Left ventricle myocardium superior (tissue), 1 donor: ENCODE measurements around the gene SUPT3H. TPM values are rescaled to one million over a fixed set of nuclear protein-coding genes. Genes with fewer than 3 reads are reported as not detected.
A peak's percentile ranks its signal among the peaks of the same experiment; 100 is the strongest.

ENCODE experiments used
- ATAC-seq: fragments of 200-7000 bp; cut with Tn5 transposase; one replicate; pipeline ENCODE4 v1.9.1; 2020; ENCODE audit warnings: mild to moderate bottlenecking, moderate library complexity
- DNase-seq: peaks from one replicate; pipeline ENCODE4 v3.0.0-alpha.2; 2020
- intact Hi-C: fragments of 100-400 bp; cut with micrococcal nuclease; formaldehyde crosslinking; loops from one replicate; pipeline ENCODE4 v1.11.0; 2022
- long read RNA-seq: library from polyadenylated mRNA; unstranded; transcript quantifications from one replicate; pipeline ENCODE4 v2.0.0, GENCODE V29; 2021
- total RNA-seq: library from RNA; stranded (reverse); fragmentation: NEBNext Ultra II Directional; extraction: Animal tissue kit (Norgen Biotek cat#: 25700); gene quantifications from one replicate; pipeline ENCODE4 v1.2.1, GENCODE V29; 2021
- donor health status: DM: no; HTN: yes; CAD: no; lungs with severe emphysema.

The SUPT3H gene
- total RNA-seq: 2.8 TPM
- long read RNA-seq: 0 reads

DNA sequence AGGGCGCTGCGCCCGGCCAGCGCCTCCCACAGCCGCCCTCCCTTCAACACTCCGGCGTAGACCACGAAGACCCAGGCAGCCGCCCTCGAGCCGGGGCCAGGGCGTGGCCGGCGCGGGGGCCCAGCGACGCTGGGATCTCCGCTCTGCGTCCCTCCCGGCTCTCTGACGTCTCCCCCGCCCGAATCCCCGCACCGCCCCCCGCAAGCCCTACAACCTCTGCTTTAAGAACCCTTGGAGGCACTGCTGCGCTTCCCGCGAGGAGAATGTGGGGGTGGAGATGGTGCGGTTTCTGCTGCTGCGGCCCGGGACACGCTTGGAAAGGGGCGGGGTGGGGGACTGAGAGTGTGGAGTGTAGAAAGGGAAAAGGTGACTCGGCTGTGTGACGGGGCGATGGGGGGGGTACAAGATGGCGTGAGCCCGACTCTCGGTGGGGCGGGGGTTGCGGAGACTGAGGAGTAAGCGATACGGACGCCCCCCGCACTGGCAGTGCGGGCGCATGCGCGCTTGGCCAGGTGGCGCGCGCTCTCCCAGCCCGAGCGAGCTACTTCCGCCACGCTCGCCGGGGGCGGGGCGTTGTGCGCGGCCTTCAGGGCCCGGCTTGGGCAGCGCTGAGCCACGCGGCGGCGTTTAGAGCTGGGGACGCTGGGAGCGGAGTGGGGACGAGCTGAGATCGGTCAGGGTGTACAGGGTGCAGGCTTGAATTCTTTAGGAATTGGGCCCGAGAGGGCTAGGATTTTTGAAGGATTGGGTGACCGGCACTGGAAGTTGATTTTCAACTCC, at the start of gene SUPT3H:
Gene SUPT3H (minus strand): TSS at position 381 of the 780 bp plus-strand sequence.
- peak; percentile 98 for ATAC-seq
- intact Hi-C loops: no loop called here

DNA sequence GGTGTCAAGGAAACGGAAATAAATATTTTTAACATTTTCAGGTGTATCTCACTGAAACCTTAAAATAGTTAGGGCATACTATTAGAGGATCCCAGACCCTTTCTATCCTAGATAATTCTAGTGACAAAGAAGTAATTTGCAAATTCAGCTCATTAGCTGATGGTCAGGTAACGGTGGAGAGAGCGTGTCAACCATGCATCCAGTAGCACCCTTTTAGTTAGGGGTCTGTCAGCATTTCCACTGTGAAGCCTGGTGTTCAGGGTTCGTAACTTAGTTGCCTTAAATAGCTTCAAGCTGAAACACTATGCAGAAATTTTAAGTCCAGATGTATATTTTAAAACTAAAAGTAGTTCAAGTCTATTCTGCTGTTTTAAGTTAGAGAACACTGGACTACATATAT, 48.5 kb upstream of the SUPT3H start:
- DNase-seq (no peak), ATAC-seq (no peak)
- intact Hi-C loops: loop anchor here (10.0 kb wide), 1 partner anchor 289 kb away; no protein-coding TSS in a partner anchor

More for the DNA sequence above, at the start of gene SUPT3H:
- peak; percentile 97 for DNase-seq

DNA sequence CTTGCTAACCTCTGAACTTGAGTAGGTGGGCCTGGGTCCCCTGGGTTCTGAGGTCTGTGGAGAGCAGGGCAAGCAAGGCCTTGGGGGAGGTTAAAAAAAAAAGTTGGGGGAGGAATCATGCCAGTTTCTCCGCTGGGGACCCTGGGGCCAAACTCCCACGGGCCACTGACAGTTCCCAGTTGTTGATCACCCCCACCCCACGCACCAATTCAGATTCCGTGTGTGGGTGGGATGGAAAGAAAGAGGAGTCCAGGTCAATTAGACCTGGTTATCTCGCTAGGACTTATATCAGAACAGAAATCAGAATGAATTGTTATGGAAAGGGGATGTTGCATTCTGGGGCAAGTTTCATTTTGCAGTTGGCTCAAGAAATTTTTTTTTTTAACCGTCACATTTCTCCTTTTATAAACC, 46.7 kb upstream of the SUPT3H start:
- no peak for ATAC-seq

DNA sequence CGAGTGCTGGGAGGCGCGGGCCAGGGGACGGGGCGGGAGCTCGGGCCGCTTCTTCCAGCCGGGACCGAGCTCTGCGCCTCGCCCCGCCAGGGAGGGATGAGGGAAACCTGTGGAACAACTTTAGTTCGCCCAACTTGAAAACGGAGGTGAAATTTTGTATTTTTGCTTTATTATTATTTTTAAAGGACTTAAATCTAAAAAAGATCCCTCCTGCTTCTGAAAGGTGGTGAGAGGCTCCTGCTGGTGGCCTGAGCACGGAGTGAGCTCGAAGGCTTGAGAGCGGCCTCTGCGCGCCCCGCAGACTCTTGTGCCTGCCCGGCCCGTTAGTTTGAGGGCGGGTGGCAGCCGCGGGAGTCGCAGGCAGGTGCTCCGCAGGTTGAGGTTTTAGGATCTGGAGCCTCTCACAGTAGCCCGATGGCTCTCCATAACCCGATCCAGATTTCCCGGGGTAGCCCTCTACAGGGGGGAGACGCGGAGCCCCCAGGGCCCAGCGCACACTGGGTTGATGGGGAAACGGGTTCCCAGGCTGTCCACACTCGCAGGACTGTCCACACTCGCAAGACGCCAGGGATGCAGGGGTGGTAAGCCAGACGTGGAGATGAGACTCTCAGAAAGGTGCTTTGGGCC, 46.2 kb upstream of the SUPT3H start:
- DNase-seq (peak; percentile 51), ATAC-seq (peak; percentile 29)
- intact Hi-C loops: loop anchor here (10.0 kb wide), 1 partner anchor 291 kb away; no protein-coding TSS in a partner anchor

More for the DNA sequence above, 46.7 kb upstream of the SUPT3H start:
- intact Hi-C loops: loop anchor here (10.0 kb wide), 1 partner anchor 290 kb away; no protein-coding TSS in a partner anchor
- no peak for DNase-seq

DNA sequence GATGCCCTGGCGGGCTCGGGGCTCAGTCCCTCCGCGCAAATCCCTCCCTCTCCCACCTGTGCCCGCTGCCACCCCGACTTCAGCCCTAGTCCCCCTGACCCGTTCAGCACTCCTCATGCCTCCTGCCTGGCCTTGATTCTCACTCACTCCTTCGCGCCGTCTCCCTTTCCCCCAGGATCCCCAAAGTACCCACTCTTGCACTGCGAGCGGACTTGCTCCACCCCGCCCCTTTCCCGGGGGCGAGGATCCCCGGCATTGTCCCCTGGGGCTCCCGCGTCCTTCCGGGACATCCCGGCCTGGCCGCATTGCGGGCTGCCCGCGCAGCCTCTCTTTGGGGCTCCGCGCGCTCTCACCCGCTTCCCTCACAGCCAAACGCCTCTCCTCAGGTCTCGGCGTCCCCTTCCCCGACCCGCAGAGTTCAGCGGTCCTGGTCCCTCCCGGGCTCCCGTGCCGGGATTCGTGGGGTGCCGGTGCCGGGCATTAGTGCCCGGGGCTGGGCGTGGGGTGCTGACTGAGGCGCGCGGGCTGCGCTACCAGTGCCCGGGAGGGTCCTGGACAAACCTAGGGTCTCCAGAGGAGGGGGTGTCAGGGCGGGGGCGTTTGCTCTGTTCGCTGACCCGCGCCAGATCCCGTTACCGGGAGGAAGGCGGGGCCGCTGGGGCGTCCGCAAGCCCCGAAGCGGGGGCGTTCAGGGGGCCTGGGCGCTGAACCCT, 45.5 kb upstream of the SUPT3H start:
- ATAC-seq (peak; percentile 30), DNase-seq (peak; percentile 52)
- intact Hi-C loops: loop anchor here (10.0 kb wide), 1 partner anchor 292 kb away; no protein-coding TSS in a partner anchor

DNA sequence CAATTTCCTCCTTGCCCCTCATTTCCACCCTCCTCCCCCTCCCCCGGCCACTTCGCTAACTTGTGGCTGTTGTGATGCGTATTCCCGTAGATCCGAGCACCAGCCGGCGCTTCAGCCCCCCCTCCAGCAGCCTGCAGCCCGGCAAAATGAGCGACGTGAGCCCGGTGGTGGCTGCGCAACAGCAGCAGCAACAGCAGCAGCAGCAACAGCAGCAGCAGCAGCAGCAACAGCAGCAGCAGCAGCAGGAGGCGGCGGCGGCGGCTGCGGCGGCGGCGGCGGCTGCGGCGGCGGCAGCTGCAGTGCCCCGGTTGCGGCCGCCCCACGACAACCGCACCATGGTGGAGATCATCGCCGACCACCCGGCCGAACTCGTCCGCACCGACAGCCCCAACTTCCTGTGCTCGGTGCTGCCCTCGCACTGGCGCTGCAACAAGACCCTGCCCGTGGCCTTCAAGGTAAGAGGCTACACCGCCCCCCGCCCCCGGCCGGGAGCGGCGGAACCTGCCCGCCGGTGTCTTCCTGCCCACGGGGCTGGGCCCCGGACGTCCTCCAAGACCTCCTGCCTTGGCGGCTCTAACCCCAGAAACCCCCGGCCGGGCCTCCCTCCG, 44.9 kb upstream of the SUPT3H start:
- ATAC-seq: peak; percentile 20
- intact Hi-C loops: loop anchor here (10.0 kb wide), 1 partner anchor 292 kb away; no protein-coding TSS in a partner anchor
- peak; percentile 60 for DNase-seq

DNA sequence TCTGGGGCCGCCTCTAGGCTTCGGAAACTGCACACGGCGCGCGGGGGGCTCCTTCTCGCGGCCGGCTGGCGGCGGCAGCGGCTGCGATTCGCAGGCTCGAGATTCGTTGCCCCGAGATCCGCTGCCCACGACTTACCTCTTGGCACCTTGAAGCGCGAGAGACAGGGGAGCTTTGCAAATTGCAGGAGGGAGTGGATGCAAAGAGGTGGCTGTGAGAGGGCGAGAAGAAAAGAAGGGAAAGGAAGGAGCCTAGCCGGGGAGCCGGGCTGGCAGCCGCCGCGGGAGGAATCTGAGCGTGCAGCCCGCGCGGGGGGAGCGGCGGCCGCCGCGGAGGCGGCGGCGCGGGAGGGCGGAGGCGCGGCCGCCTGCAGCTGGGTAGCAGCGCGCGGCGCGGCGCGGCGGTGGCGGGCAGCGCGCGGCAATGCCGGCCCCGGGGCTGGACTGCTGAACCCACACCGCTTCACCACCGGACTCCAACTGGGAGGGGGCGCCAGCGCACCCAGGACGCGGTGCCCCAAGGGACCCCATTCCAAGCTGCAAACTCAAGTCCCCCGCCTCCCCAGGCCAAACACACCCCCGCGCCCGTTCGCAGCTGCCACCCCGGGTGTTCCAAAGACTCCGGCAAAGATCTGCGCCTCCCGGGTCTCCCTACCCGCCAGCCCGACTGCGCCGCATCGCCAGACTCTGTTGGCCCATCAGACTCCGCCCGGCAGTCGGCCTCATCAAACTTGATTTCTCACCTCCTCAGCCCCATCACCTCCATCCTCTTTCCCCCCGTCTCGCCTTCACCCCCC, 44.2 kb upstream of the SUPT3H start:
- intact Hi-C loops: loop anchor here (10.0 kb wide), 1 partner anchor 293 kb away; no protein-coding TSS in a partner anchor
- peak; percentile 72 for DNase-seq
- peak; percentile 81 for ATAC-seq

DNA sequence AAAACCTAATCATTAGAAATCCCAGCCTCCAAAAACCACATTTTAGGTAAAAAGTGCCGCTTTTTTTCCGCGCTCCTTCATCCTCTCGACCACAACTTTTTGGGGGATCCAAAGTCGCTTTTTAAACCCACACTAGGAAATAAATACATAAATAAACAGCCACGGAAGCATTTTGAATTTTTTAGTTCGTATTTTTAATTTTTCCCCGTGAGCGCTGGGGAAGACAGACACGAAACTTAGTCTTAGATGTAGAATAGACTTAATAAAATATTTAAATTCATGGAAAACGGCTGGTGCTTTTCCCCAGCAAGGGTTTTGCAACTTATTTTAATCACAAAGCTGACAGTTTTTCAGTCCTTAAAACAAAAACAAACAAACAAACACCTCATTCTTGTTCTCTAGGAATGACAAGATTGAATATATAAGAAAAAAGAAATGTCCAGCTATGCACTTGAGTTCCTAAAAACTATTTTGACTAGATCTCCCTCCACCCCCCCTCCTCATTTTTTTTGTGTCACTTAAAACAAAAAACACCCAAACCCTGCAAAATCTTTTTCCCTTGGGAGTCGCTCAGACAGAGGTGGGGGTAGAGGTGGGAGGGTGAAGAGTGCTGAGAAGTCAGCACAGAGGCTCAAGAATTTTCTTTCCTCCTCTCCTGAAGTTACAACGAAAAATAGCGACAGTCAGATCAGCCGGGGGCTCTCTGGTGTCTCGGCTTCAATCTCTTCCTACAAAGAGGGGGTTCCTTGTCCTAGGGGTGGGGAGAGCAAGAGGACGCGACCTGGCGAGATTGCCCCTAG, 43.4 kb upstream of the SUPT3H start:
- intact Hi-C loops: loop anchor here (10.0 kb wide), 1 partner anchor 294 kb away; no protein-coding TSS in a partner anchor
- ATAC-seq: no peak

DNA sequence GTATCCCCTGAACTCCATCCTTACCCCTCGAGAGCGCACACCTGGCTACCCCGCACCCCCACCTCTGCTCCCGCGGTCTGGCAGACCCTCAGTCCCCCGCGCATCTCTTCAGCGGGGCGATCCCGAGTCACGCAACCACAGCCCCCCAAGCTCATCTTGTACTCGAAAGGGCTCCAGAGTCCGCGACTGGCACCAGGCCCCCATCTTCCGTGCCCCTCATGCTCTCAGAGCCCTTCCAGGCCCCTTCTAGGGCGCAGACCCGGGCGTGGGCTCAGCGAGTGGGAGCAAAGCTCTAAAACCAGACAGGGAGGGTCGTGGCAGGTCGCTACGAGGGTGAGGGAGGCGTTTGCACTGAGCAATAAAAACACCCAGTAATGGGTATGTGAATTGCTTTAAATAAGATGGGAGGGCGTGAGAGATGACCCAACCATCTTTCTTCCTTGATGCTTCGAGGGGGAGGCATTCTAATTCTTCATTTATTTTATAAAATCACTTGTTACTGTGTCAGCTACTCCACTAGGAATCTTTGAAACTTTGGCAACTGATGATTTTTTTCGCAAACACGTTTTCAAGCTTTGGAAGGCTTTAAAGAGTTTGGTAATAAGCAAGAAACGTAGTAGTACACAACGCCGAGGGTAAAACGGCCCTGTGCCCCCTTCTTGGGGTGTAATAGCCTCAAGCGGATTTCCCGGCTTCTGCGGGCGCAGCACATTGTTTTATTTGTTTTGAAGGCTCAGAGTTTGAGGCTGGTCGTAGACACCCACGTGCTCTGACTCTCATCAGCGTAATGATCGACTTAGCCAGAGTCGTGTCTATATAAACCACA, 42.6 kb upstream of the SUPT3H start:
- intact Hi-C loops: loop anchor here (10.0 kb wide), 1 partner anchor 295 kb away; no protein-coding TSS in a partner anchor
- ATAC-seq: no peak
- DNase-seq: no peak

More for the DNA sequence above, 43.4 kb upstream of the SUPT3H start:
- DNase-seq: no peak

DNA sequence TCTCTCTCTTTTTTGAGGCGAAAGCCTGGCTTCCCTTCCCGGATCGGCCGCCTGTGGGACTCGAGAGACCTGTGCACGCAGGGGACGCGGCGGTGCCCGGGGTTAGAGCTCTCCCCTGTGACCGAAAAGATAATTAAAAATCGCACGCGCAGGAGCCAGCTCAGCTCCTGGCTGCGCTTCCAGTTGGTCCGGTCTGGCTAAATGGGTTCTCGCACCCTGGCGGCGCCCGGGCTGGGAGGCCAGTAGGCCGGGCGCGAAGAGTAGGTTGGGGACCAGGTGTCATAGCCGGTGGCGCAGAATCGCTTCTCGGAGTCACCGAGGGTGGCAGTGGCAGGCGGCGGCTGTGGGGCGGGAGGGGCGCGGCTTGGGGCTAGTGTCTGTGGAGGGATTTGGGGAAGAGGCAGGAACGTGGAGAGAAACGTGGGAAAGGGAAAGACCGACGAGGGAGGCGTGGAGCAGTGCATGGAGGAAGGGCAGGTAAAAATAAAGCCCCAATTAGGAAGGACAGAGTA, 41.9 kb upstream of the SUPT3H start:
- ATAC-seq (peak; percentile 61), DNase-seq (peak; percentile 73)
- intact Hi-C loops: loop anchor here (10.0 kb wide), 1 partner anchor 295 kb away; no protein-coding TSS in a partner anchor

DNA sequence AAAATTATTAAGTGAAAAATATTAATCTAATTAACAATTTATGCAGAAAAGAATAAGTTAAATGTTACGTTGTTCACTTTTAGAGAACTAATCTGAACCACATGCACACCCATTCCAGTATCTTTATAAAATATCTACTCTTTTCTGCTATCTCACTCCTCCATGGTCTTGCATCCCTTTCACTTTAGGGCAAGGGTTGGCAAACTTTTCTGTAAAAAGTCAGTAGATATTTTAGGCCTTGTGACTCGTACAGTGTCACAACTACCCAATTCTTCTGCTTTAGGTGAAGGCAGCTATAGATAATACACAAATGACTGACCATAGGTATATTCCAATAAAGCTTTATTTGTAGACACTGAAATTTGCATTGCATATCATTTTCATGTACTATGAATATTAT, 39.7 kb upstream of the SUPT3H start:
- ATAC-seq (no peak), DNase-seq (no peak)
- intact Hi-C loops: no loop called here

DNA sequence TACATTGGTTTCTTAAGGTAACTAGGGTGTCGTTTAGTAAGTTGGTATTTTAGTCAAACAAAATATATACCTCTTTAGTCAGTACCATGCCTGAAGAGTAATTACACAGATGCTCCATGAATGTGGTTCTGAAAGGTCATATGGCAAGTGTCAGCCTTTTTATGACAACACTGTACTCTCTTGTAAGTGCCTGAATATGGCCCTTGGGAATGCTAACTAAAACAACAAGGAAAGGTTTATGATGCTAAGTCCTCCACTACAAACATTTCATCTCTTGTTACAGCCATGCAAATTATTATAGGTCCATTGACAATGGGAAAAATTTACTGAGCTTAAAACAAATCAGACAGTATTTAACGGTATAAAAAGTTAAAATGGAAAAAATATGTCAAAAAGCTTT, 39.0 kb upstream of the SUPT3H start:
- intact Hi-C loops: no loop called here
- ATAC-seq (no peak), DNase-seq (no peak)

DNA sequence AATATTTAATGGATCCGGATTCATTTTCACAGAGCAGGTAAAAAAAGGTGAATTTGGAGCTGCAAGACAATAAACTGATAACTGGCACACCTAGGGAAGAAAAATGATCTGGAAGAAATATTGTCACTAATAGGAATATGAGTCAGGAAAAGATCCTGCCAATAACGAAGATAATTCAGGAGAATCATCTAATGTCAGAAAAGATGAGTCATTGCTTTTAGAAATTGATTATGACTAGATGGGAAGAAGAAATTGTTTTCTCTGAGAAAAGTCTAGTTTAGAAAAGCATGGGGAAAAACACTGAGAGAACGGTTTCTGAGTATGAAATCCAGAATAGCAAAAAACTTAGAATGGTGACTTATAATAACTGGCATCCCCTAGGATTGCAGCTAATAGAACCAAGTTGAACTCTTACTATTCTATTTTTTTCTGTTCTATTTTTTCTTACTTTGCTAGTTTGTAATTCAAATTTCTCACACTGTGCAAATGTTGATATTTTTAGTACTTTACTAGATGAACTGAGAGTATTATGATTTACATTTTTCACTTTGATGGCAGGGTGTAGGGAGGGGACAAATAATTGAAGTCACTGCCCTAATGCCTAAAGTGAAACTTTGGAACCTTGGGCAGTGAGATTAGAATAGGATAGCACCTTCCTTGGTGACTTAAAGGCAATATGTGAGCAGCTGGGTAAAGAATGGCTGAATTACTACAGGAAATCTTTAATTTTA, 38.2 kb upstream of the SUPT3H start:
- DNase-seq: no peak
- intact Hi-C loops: no loop called here
- ATAC-seq: no peak

DNA sequence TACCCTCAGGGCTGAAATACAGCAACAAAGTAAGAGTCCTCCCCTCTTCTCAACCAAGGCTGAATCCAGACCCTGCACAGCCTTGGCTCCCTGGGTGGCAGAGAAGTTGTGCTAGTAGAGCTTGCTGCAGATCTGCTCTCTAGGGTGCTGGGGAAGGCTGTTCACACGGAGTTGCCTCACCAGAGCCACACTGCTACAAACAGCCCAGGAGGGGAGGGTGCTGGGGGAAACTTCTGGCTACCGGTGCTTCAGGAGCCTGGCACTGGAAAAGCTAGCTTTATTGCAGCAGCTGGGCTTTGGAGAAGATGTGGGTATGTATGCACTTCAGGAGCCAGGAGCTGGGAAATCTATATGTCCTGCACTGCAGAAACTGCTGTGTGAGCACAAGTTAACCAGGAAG, 37.6 kb upstream of the SUPT3H start:
- intact Hi-C loops: no loop called here
- DNase-seq: no peak
- ATAC-seq: no peak

DNA sequence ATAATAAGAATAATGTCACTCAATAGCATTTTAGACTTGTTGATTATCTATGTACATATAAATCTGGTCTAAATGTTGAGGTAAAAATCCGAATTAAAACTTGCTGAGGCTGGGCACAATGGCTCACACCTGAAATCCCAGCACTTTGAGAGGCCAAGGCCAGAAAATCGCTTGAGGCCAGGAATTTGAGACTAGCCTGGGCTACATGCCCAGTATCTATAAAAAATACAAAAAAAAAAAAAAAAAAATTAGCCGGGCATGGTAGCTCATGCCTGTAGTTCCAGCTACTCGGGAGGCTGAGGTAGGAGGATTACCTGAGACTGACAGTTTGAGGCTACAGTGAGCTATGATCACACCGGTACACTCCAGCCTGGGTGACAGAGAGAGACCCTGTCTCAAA, 34.2 kb upstream of the SUPT3H start:
- intact Hi-C loops: no loop called here
- no peak for DNase-seq
- ATAC-seq: no peak

DNA sequence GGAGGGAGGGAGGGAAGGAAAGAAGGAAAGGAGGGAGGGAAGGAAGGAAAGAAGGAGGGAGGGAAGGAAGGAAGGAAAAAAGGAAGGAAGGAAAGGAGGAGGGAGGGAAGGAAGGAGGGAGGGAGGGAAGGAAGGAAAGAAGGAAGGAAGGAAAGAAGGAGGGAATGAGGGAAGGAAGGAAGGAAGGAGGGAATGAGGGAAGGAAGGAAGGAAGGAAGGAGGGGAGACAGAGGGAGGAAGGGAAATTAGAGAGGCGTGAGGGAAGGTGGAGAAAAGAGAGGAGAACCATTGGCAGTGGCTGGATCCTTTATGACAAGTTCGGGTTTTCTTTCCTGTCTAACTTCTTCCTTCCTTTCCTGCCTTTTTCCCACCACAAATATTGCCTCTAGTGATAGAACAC, 22.3 kb upstream of the SUPT3H start:
- no peak for ATAC-seq

More for the DNA sequence above, 22.3 kb upstream of the SUPT3H start:
- no peak for DNase-seq
- intact Hi-C loops: no loop called here
